D341Med (cell line): ENCODE measurements around the gene ZNF688.
A peak's percentile ranks its signal among the peaks of the same experiment; 100 is the strongest.
"Not testable (repeated sequence)": the region's sequence is repeated elsewhere in the genome, so short reads cannot be mapped to it uniquely, and the experiment has no call there.

ENCODE experiments used
- DNase-seq: peaks from one replicate; pipeline ENCODE4 v3.0.0; 2012; ENCODE audit warnings: low spot score

ZNF688 gene

GRCh38 chr16:30571445-30572322, at the start of gene ZNF688:
Gene ZNF688, minus strand, starts transcription at chr16:30571714. Its CDS starts 85 bp downstream, at chr16:30571629.
- DNase-seq: peak; percentile 91

GRCh38 chr16:30620169-30620568, 48.7 kb upstream of the ZNF688 start:
- DNase-seq: no peak

DNA sequence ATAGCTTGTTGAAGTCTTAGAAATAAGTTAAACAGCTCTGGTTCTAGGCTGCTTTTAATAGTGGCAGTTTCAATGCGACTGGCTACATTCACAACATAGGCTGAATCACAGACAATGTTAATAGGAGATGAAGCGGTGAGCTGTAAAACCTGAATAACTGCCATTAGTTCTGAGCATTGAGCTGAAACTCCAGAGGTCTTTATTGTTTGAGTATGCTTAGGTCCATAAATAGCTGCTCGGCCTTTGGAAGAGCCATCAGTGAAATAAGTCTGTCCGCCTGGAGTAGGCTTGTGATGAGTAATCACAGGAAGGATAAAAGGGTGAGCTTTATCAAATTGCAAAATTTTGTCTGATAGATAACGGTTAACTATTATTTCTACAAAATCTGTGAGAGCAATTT, 48.1 kb upstream of the ZNF688 start:
- no peak for DNase-seq

- no peak for DNase-seq
These were observed 47.7 kb upstream of the ZNF688 start for GRCh38 chr16:30619202-30619601.

DNA sequence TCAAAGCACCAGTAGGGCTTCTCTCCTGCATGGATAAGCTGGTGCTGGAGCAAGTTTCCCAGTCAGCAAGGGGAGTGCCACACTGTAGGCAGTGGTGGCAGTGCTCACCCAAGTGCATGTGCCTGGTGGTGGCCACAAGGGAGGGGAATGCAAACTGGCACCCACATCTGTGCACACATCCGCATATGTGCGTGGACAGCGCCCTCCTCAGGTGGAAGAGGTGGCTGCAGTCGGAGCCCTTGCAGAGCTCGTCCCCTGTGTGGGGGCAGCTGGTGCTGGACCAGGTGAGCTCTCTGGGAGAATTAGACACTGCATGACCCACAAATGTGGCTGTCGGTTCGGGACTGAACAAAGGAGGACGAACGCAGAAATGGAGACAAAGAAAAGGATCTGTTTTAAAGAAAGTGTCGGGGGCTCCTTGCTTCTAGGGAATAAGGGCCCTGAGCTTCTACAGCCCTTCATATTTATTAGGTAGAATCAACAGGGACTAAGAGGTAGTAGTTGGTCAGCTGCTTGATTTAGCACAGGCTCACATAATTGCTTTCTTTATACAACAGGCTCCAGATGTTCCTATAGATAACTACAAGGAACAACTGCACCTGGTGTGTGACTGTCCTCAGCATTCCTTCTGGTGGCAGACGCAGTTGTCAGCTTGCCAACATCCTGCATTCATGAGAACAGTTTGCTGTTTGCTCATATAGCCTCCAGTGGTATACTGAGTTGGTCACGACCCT, 44.0 kb upstream of the ZNF688 start:
- peak; percentile 75 for DNase-seq

DNA sequence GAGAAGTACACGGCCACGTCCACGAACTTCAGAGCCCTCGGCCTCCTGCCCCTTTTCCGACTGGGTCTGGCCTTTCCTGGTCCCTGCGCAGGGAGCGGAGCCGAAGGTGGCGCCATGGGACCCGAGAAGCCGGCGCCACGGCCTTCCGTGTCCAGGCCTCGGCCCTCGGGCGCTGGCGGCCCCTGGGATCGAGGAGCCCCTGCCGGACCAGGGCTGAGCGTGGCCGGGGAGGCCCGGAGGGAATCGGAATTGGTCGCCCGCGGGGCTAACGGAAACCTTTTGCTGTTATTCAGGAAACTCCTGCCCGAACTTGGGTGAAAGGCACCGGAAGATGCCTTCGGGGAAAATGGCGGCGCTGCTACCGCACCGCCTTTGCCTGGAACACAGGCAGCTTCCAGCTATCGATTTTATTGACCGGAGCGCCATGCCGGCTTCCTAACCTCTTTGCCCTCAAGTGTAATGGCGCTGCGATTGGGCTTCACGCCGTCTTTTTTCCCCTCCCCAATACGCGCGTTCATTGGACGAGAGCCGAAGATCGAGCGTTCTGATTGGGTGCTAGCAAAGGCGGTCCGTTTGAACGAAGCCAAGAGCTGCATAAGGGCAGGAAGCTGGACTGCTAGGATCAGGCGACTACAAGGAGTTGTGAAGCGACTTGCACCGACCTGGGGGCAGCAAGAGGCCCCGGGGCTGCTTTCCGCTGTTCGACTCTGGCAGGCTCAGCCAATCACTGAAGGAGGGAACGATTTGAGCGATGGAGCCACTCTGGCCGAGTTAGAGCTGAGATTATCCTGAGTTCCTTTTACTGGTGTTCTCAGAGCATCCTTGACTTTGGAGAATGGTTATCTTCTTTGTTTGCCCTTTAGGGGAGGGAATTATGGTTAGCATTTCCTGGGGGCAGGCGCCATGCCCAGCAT, 38.7 kb upstream of the ZNF688 start, which contains the start of gene ZNF689:
TSS of gene ZNF689 (minus strand) at position 464 of the 914 bp plus-strand sequence. CDS start at position 116, 348 bp downstream.
- peak; percentile 92 for DNase-seq

DNA sequence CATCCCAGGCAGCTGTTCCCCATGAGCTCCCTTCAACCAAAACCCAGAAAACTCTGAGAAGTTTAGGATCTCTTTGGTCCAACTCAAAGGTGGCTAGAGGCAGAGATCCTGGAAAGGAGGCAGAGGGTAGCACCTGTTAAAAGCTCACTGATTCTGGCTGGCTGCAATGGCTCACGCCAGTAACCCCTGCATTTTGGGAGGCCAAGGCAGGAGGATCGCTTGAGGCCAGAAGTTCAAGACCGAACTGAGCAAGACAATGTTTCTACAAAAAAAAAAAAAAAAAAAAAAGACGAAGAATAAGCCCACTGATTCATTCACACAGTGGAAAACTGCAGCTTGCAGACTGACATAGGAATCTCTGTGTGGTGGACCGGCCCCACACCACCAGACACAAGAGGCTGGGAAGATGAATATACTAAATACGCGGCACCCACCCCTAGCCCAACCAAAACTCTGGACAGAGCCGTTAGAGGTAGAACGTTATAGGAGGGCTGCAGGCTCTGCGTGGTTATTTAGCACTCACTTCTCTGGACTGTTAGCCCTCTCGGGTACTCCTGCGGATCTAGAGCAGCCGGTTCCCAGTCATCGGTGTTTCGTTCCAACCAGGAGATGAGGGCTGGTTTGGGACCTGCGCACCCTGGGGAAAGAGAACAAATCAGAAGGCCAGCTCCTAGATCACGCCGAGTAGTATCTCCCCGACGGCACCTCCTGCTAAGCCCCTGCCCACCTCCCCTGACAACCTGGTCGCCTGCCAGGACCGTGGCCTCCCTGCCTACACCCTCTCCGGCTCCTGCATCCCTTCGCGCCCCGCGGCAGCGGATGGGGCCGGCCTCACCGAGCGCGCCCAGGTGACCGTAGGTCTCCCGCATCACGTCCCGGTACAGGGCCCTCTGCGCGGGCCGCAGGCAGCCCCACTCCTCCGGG, 37.8 kb upstream of the ZNF688 start:
- DNase-seq: peak; percentile 75

DNA sequence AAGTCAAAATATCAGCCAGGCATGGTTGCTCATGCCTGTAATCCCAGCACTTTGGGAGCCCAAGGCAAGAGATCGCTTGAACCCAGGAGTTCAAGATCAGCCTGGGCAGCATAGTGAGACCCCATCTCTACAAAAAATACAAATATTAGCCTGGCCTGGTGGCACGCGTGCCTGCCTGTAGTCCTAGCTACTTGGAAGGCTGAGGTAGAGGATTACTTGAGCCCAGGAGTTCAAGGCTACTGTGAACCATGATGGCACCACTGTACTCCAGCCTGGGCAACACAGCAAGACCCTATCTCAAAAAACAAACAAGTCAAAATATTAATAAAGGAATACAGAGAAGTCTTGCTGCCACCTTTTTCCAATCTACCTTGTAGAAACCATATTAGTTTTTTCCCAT, 34.5 kb upstream of the ZNF688 start:
- DNase-seq: no peak

GRCh38 chr16:30605158-30605557, 33.6 kb upstream of the ZNF688 start:
- no peak for DNase-seq

- no peak for DNase-seq
These were observed 32.9 kb upstream of the ZNF688 start for GRCh38 chr16:30604316-30604947.

DNA sequence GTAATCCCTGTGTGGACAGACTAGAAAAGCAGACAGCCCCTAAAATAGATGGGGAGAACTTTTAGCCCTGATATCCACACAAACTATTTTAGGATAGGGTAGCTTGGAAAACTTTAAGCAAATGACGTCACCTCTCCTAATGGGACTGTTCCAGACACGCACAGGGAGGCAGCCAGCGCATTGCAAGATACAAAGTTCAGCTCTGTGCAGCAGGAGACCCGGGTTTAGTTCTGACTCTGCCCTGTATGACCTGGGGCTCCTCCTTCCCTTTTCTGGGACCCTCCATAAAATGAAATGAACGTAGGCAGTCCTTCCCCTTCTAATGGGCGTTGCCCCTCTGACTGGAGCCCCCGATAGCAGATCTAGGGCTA, 32.4 kb upstream of the ZNF688 start:
- no peak for DNase-seq

GRCh38 chr16:30602616-30603277, 31.2 kb upstream of the ZNF688 start:
- no peak for DNase-seq

GRCh38 chr16:30601966-30602365, 30.5 kb upstream of the ZNF688 start:
- no peak for DNase-seq

- DNase-seq: no peak
These were observed 29.4 kb upstream of the ZNF688 start for GRCh38 chr16:30600929-30601328.

DNA sequence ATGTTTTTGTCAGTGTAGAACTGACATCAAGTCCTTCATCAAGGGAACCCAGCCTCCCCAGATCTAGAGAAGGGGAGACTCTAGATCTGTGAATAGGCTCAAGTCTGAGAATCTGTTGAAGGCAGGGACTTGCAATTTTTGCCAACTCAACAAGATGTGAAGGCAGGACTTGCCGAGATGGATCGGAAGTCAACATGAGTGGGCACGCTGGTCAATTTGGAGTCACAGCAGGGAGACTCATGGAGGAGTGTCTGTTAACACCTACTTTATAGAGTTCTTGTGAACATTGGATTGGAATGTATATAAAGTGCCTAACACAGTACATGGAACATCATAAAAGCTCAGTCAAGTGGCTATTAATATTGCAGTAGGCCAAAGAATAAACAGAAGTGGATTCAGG, 28.7 kb upstream of the ZNF688 start:
- no peak for DNase-seq

GRCh38 chr16:30592871-30593270, 21.4 kb upstream of the ZNF688 start:
- no peak for DNase-seq

DNA sequence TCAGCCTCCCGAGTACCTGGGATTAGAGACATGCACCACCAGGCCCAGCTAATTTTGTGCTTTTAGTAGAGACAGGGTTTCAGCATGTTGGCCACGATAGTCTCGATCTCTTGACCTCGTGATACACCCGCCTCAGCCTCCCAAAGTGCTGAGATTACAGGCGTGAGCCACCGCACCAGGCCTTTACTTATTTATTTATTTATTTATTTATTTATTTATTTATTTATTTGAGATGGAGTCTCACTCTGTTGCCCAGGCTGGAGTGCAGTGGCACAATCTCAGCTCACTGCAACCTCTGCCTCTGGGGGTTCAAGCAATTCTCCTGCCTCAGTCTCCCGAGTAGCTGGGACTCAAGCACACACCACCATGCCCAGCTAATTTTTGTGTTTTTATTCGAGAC, 19.4 kb upstream of the ZNF688 start:
- DNase-seq: not testable (repeated sequence)

GRCh38 chr16:30589582-30589981, 18.1 kb upstream of the ZNF688 start:
- DNase-seq: not testable (repeated sequence)

GRCh38 chr16:30588651-30589050, 17.1 kb upstream of the ZNF688 start:
- no peak for DNase-seq
